Gastrocnemius medialis (tissue), 4 donors: ENCODE data around the gene OR5AR1. TPM values are rescaled to one million over a fixed set of nuclear protein-coding genes. Genes with fewer than 3 reads are reported as not detected.

Experiments
- ATAC-seq, 2 donors: fragments of 150-250 bp; one replicate each; pipeline ENCODE4 v1.9.1; 2016
- DNase-seq, 2 donors: peaks; one replicate each; pipeline ENCODE4 v3.0.0-alpha.2; 2019
- H3K27ac ChIP-seq, 4 donors: fragments of 200-600 bp; sonication (generic); 1 replicate in 1 of 4; 2 replicates in 3 of 4; pipeline ENCODE4 v1.5.1; 2016 to 2018; ENCODE audit warnings: mild to moderate bottlenecking in 2 of 4, moderate library complexity in 1 of 4
- H3K27me3 ChIP-seq, 3 donors: fragments of 200-600 bp; sonication (generic) in 2 of 3; 1 replicate in 1 of 3; 2 replicates in 2 of 3; pipeline versions ENCODE4 v1.5.1 to v1.6.0; 2016 to 2019; ENCODE audit warnings: mild to moderate bottlenecking in 1 of 3, moderate library complexity in 1 of 3
- H3K36me3 ChIP-seq, 2 donors: fragments of 200-600 bp; sonication (generic) in 1 of 2; one replicate each; pipeline ENCODE4 v1.5.1; 2017 to 2018
- H3K4me1 ChIP-seq, 2 donors: fragments of 200-600 bp; sonication (generic) in 1 of 2; one replicate each; pipeline ENCODE4 v1.5.1; 2016 to 2017; ENCODE audit warnings: mild to moderate bottlenecking in 2 of 2
- H3K4me3 ChIP-seq, 4 donors: fragments of 200-600 bp; sonication (generic) in 3 of 4; 1 replicate in 1 of 4; 2 replicates in 3 of 4; pipeline ENCODE4 v1.5.1; 2016 to 2019; ENCODE audit warnings: mild to moderate bottlenecking in 2 of 4
- H3K9me3 ChIP-seq, 3 donors: fragments of 200-600 bp; sonication (generic) in 2 of 3; 1 replicate in 1 of 3; 2 replicates in 2 of 3; pipeline ENCODE4 v1.5.1; 2016 to 2019
- CTCF ChIP-seq, 5 experiments: fragments of 450-650 bp in 3 of 5; fragments of 200-600 bp in 2 of 5; sonication (generic) in 2 of 5; IDR thresholded peaks in 4 of 5; conservative IDR thresholded peaks in 1 of 5; 1 replicate in 4 of 5; 2 replicates in 1 of 5; pipeline ENCODE4 v1.5.1; 2016 to 2019; ENCODE audit warnings: antibody characterized with exemption in 5 of 5, mild to moderate bottlenecking in 3 of 5, moderate library complexity in 3 of 5
- POLR2A ChIP-seq, 2 donors: fragments of 450-650 bp; IDR thresholded peaks; one replicate each; pipeline ENCODE4 v1.6.1; 2017; ENCODE audit warnings: antibody characterized with exemption in 2 of 2, mild to moderate bottlenecking in 2 of 2, moderate library complexity in 2 of 2
- in situ Hi-C, 4 donors: fragments of 200-750 bp; cut with MboI; loops; one replicate each; pipeline versions ENCODE4 v1.15.0 to v1.8.0; 2017; ENCODE audit warnings: low sequenced_read_pairs in 4 of 4
- intact Hi-C: fragments of 100-400 bp; cut with DNase I; formaldehyde crosslinking; loops from one replicate; pipeline ENCODE4 v1.15.1; 2023; ENCODE audit warnings: low total_unique reads
- total RNA-seq, 4 donors: library from RNA; depleted of rRNA; stranded (reverse); fragments of >200 nt; gene quantifications; one replicate each; pipeline versions ENCODE4 v1.1.0 to v1.2.3, GENCODE V29; 2016

OR5AR1 gene
- not detected for total RNA-seq

- DNase-seq (no peak), ATAC-seq (no peak)
- Histone ChIP-seq H3K4me3 (no peak within 1 kb of the TSS), H3K36me3 (no peaks in the 10 kb centered on the region), H3K9me3 (no peaks in the 10 kb centered on the region), H3K27ac (no peak within 1 kb of the TSS), H3K27me3 (no peaks in the 10 kb centered on the region), H3K4me1 (no peaks in the 10 kb centered on the region)
- no peak for TF ChIP-seq POLR2A (IDR thresholded peaks at IDR 0.05)
- TF ChIP-seq CTCF (IDR thresholded peaks at IDR 0.05 in 4 of 5, conservative IDR thresholded peaks at IDR 0.05 in 1 of 5) = no peak
- in situ Hi-C loops (no loop called here), intact Hi-C loops (no loop called here)
Measured at GRCh38 chr11:56663386-56663785, at the start of gene OR5AR1. Gene OR5AR1 (plus strand): TSS chr11:56663686. CDS start chr11:56663686, 0 bp downstream.

GRCh38 chr11:56624661-56625110, 38.8 kb upstream of the OR5AR1 start:
- intact Hi-C loops = no loop called here
- Histone ChIP-seq H3K36me3 (no peaks in the 10 kb centered on the region), H3K4me1 (no peaks in the 10 kb centered on the region), H3K9me3 (no peaks in the 10 kb centered on the region), H3K27ac (no peak overlapping the region), H3K4me3 (no peak overlapping the region), H3K27me3 (no peaks in the 10 kb centered on the region)
- TF ChIP-seq POLR2A (IDR thresholded peaks at IDR 0.05) = no peak
- ATAC-seq = no peak
- in situ Hi-C loops = no loop called here
- DNase-seq = no peak

- in situ Hi-C loops = no loop called here
- intact Hi-C loops = no loop called here
- Histone ChIP-seq H3K9me3 (no peaks in the 10 kb centered on the region), H3K4me1 (no peaks in the 10 kb centered on the region), H3K4me3 (no peak overlapping the region), H3K27ac (no peak overlapping the region), H3K27me3 (no peaks in the 10 kb centered on the region), H3K36me3 (no peaks in the 10 kb centered on the region)
- TF ChIP-seq POLR2A (IDR thresholded peaks at IDR 0.05) (no peak), CTCF (IDR thresholded peaks at IDR 0.05 in 4 of 5, conservative IDR thresholded peaks at IDR 0.05 in 1 of 5) (no peak)
- ATAC-seq = no peak
- no peak for DNase-seq
Measured at GRCh38 chr11:56625946-56626345, 37.5 kb upstream of the OR5AR1 start.

- TF ChIP-seq CTCF (IDR thresholded peaks at IDR 0.05 in 4 of 5, conservative IDR thresholded peaks at IDR 0.05 in 1 of 5) (no peak), POLR2A (IDR thresholded peaks at IDR 0.05) (no peak)
- in situ Hi-C loops = no loop called here
- Histone ChIP-seq H3K27ac (no peak overlapping the region), H3K27me3 (no peaks in the 10 kb centered on the region), H3K4me1 (no peaks in the 10 kb centered on the region), H3K4me3 (no peak overlapping the region), H3K9me3 (no peaks in the 10 kb centered on the region), H3K36me3 (no peaks in the 10 kb centered on the region)
- ATAC-seq (no peak), DNase-seq (no peak)
- intact Hi-C loops = no loop called here
Measured at GRCh38 chr11:56632329-56632728, 31.2 kb upstream of the OR5AR1 start.

GRCh38 chr11:56636861-56637260, 26.6 kb upstream of the OR5AR1 start:
- intact Hi-C loops (no loop called here), in situ Hi-C loops (no loop called here)
- Histone ChIP-seq H3K36me3 (no peaks in the 10 kb centered on the region), H3K27ac (no peak overlapping the region), H3K4me1 (no peaks in the 10 kb centered on the region), H3K4me3 (no peak overlapping the region), H3K9me3 (no peaks in the 10 kb centered on the region), H3K27me3 (no peaks in the 10 kb centered on the region)
- TF ChIP-seq CTCF (IDR thresholded peaks at IDR 0.05 in 4 of 5, conservative IDR thresholded peaks at IDR 0.05 in 1 of 5) (no peak), POLR2A (IDR thresholded peaks at IDR 0.05) (no peak)
- DNase-seq (no peak), ATAC-seq (no peak)
